Nephron (organoid): ENCODE measurements around the gene CRIP2.

Experiments
- H3K27ac Mint-ChIP-seq, 3 experiments: 2 replicates each; pipeline ENCODE4 v1.8.0; 2020; ENCODE audit warnings: mixed read lengths in 3 of 3, mild to moderate bottlenecking in 2 of 3, moderate library complexity in 1 of 3
- H3K27me3 Mint-ChIP-seq: 2 replicates; pipeline ENCODE4 v1.8.0; 2021; ENCODE audit warnings: low read depth, mild to moderate bottlenecking, moderate library complexity, mixed read lengths
- H3K36me3 Mint-ChIP-seq: 2 replicates; pipeline ENCODE4 v1.8.0; 2020; ENCODE audit warnings: low read depth, mixed read lengths
- H3K4me1 Mint-ChIP-seq: 2 replicates; pipeline ENCODE4 v1.8.0; 2020; ENCODE audit warnings: mixed read lengths
- H3K4me3 Mint-ChIP-seq, 3 experiments: 2 replicates each; pipeline ENCODE4 v1.8.0; 2020; ENCODE audit warnings: mild to moderate bottlenecking in 3 of 3, mixed read lengths in 3 of 3, moderate library complexity in 2 of 3
- H3K9me3 Mint-ChIP-seq: 2 replicates; pipeline ENCODE4 v1.8.0; 2020; ENCODE audit warnings: mixed read lengths
- TF ChIP-seq, protein P1 (sequence below), 3 experiments: fragments of 200-600 bp; sonication (generic); IDR thresholded peaks; one replicate each; pipeline ENCODE4 v1.5.0; 2021; ENCODE audit warnings: antibody characterized with exemption in 3 of 3; ENCODE audit not compliant: unreplicated experiment in 3 of 3

Gene CRIP2

DNA sequence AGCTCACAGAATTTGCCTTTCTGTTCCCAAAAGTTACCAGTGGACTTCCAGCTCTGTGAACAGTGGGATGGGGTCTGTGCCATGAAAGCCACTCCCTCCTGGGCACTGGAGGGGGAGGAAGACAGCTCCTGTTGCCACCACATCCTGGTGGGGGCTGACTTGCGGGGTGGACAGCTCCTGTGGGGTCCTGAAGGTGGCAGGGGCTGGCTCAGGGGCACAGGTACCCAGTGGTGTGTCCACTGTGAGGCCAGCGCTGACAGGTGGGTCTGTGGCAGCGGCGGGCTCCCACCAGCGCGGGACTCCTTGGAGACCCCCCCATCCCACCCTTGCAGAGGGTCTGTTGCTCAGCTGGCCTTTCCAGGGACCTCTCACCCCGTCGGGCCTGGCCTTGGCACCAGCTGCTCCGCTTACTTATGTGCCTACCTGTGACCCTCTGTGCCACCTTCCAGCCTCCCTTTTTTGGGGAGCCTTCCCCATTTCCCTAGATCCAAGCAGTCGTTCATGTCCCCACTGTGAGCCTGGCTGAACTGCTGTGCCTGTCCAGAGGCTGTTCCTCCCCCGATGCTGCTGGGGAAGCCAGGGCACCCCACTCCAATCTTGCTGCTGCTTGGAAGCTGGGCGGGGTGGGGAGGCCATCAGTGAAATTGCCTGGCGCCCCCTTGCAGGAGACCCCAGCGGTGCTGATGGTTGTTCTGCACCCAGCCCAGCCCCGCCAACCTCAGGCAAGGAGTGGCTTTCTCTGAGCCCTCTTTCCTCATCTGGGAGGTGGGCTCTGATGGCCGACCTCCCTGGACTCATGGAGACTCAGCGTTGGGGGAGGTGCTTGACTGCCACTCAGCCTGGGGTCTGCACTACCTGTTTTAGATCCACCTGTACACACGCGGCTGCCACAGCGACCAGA lies 18.6 kb downstream of the CRIP2 start:
- H3K27me3 Mint-ChIP-seq = peaks cover 12% of the 10 kb centered on the region

DNA sequence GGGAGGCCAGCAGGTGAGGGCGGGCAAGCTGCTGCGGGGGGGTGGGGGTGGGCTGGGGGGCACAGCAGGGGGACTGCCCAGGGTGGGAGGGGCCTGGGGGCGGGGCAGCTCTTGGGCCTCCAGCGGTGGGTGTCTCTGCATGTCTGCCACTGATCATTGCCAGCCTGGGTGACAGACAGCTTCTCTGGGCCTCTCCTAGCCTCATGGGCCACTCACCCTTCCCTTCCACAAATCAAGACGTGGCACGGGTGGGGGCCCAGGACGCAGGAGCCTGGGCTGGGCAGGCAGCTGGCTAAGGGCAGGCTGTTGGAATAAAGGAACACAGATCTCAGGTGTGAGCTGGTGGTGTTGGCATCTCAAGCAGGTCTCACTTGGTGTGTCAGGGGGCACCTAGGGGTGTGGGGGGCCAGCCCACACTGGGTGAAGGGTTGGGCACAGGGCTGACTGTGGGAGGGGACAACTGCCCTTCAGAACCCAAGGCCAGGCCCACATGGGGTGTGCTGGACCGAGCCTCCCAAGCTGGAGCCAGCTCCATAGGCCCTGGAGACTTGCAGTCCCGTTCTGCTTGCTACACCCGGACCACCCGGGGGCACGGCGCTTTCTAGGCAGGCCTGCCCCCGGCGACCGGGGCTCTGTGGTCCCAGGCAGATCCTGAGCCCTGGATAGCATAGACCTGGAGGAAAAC lies 19.4 kb downstream of the CRIP2 start:
- Mint-ChIP-seq H3K4me3 (peak overlapping the region in 2 of 3 experiments; percentile 9 to 21), H3K36me3 (no peaks in the 10 kb centered on the region), H3K27me3 (peaks cover 6% of the 10 kb centered on the region), H3K9me3 (no peaks in the 10 kb centered on the region), H3K4me1 (peaks cover 6% of the 10 kb centered on the region), H3K27ac (no peak overlapping the region)
- TF ChIP-seq, protein P1, sequence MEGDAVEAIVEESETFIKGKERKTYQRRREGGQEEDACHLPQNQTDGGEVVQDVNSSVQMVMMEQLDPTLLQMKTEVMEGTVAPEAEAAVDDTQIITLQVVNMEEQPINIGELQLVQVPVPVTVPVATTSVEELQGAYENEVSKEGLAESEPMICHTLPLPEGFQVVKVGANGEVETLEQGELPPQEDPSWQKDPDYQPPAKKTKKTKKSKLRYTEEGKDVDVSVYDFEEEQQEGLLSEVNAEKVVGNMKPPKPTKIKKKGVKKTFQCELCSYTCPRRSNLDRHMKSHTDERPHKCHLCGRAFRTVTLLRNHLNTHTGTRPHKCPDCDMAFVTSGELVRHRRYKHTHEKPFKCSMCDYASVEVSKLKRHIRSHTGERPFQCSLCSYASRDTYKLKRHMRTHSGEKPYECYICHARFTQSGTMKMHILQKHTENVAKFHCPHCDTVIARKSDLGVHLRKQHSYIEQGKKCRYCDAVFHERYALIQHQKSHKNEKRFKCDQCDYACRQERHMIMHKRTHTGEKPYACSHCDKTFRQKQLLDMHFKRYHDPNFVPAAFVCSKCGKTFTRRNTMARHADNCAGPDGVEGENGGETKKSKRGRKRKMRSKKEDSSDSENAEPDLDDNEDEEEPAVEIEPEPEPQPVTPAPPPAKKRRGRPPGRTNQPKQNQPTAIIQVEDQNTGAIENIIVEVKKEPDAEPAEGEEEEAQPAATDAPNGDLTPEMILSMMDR (IDR thresholded peaks at IDR 0.05; ENCODE audit: unreplicated experiment in 3 of 3) = no peak

More for the DNA sequence above, 18.6 kb downstream of the CRIP2 start:
- no peak overlapping the region for H3K27ac Mint-ChIP-seq
- TF ChIP-seq, protein P1 (IDR thresholded peaks at IDR 0.05; ENCODE audit: unreplicated experiment in 3 of 3) = no peak
- peaks cover 6% of the 10 kb centered on the region for H3K4me1 Mint-ChIP-seq
- H3K9me3 Mint-ChIP-seq = no peaks in the 10 kb centered on the region
- peak overlapping the region; percentile 53 to 73 (median 60) for H3K4me3 Mint-ChIP-seq
- H3K36me3 Mint-ChIP-seq = no peaks in the 10 kb centered on the region

DNA sequence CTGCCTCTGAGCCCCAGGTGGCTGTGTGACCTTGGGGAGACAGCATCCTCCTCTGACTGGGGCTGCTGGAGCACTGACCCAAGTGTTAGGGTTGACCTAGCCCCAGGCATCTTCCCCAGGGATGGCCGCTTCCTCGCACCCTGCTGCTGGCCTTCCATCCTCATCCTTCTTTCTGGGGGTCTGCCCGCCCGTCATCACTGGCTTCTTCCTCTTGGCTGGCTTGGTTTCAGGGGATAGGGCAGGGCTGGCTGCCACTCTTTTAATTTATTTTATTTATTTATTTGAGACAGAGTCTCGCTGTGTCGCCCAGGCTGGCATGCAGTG lies 19.9 kb downstream of the CRIP2 start:
- H3K27ac Mint-ChIP-seq = no peak overlapping the region

DNA sequence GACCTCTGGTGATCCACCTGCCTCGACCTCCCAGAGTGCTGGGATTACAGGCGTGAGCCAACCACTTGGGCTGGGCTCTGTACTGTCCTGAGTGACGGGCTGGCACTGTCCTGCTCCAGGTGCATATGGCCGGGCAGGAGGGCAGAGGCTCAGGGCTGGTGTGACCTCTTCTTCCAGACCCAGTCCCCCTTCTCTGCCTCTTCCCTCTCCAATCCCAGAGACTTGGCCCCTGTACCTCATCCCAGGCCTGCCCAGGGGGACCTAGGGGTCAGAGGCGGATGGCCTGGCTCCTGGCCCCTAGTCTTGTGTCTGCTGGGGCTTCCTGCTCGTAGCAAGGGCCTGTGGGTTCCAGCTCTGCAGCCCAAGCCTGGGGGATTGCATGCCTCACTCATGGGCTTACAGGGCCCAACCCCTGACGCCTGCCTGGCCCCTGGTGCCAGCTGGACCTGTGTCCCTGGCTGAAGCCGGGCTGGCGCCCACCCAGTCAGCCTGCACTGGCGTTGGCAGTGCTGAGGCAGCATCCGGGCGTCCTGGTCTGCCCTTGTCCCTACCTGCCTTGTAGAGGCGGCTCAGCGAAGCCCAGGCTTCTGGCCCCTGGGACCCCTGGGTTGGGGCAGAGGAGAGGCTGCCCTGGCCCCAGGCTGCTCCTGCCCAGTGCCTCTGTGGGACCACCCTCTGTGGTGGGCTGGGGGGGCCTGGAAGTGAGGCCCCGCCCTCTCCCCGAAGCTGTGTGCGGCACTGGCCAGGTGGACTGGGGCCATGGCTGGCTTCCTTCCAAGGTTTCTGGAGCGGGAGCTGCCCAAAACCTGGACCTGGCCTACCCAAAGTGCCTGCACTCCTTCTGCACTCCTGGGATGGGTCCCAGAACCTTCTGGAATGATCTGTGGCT lies 20.7 kb downstream of the CRIP2 start:
- H3K27ac Mint-ChIP-seq = no peak overlapping the region
- no peaks in the 10 kb centered on the region for H3K27me3 Mint-ChIP-seq
- no peak overlapping the region for H3K4me3 Mint-ChIP-seq
- H3K36me3 Mint-ChIP-seq = no peaks in the 10 kb centered on the region
- H3K9me3 Mint-ChIP-seq = no peaks in the 10 kb centered on the region
- TF ChIP-seq, protein P1 (IDR thresholded peaks at IDR 0.05; ENCODE audit: unreplicated experiment in 3 of 3) = no peak
- no peaks in the 10 kb centered on the region for H3K4me1 Mint-ChIP-seq

More for the DNA sequence above, 19.9 kb downstream of the CRIP2 start:
- Mint-ChIP-seq H3K27me3 (peaks cover 2% of the 10 kb centered on the region), H3K9me3 (no peaks in the 10 kb centered on the region), H3K4me3 (peak overlapping the region in 2 of 3 experiments; percentile 27 to 47), H3K4me1 (peaks cover 3% of the 10 kb centered on the region), H3K36me3 (no peaks in the 10 kb centered on the region)
- TF ChIP-seq, protein P1 (IDR thresholded peaks at IDR 0.05; ENCODE audit: unreplicated experiment in 3 of 3) = no peak

DNA sequence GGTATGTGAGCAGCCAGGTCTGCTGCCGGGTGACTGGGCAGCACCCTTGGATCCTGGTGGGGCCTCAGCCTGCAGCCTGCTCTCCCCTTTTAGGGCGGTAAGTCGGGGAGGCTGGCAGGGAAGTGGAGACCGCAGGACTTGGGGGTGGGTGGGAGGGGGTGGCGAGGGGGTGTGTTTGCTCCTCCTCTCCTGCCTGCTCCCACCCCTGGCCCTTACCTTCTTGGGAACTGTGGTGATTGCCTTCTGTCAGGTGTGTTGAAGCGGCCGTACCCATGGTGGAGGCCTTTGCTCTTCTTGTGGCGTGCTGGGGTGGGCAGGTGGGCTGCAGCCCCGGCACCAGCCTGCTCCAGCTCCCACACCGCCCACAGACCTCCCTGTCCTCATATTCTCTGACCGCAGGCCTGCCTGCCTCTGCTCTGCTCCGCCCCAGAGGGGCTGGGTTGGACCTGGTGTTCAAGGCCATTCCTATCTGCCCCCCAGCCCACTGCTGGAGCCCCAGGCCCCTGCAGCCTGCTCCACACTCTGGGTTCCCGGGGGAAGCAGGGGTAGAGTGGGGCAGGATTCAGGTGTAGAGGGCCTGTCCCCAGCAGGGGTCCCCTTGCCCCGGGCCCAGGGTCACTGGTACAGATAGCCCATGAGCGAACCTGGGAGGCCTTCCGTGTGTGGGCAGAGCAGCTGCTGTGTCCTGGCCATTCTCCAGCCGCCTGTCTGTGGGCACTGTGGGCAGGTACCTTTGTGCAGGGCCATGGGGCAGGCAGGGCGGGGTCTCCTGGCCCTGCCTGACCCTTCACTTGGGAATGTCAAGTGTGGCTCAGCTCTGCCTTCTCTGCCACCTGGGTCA lies 21.6 kb downstream of the CRIP2 start:
- no peaks in the 10 kb centered on the region for H3K27me3 Mint-ChIP-seq
- H3K27ac Mint-ChIP-seq = no peak overlapping the region
- H3K4me3 Mint-ChIP-seq = no peak overlapping the region
- TF ChIP-seq, protein P1 (IDR thresholded peaks at IDR 0.05; ENCODE audit: unreplicated experiment in 3 of 3) = no peak
- H3K9me3 Mint-ChIP-seq = no peaks in the 10 kb centered on the region
- H3K36me3 Mint-ChIP-seq = no peaks in the 10 kb centered on the region
- no peaks in the 10 kb centered on the region for H3K4me1 Mint-ChIP-seq
